Measurements from ENCODE around the gene HLA-F.

The HLA-F gene

DNA sequence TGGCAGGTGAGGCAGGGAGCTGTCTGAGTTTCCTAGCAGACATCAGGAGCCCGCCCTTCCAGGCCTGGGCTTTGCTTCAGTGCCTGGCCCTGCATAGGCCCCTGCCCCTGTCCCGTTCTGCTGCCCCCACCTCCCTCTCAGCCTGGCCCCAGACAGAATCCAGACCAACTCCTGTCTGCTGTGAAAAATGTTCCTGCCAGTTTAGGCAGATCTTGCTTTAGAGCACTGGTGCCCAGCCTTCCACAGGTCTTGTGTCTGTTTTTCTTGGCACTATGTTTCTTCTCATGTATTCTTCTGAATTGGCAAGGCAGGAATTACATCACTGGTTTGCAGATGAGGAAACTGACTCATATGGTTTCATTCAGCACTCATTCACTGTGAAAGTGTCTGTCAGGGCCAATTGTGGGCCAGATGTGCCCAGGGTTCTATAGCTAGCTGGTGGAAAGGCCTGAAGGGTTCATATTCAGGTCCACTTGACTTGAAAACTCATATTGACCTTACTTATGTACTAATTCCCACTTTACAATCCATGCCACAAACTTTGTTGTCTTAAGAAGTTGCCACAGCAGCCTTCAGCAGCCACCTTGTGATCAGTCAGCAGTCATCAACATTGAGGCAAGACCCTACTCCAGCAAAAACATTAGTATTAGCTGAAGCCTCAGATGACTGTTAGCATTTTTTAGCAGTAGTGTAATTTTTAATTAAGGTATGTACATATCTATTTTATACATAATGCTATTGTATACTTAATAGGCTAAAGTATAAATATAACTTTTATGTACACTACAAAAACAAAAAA lies 40.5 kb downstream of the HLA-F start:
- no peak for DNase-seq (ENCODE audit: low read depth)

- DNase-seq (ENCODE audit: low read depth), result no peak
Measured at GRCh38 chr6:29764422-29765196, 41.4 kb downstream of the HLA-F start.

GRCh38 chr6:29769336-29769735 lies 46.1 kb downstream of the HLA-F start:
- no peak for DNase-seq (ENCODE audit: low read depth)

GRCh38 chr6:29770306-29770705 lies 47.1 kb downstream of the HLA-F start:
- no peak for DNase-seq (ENCODE audit: low read depth)

GRCh38 chr6:29776684-29777083 lies 53.5 kb downstream of the HLA-F start:
- no peak for DNase-seq (ENCODE audit: low read depth)

All from stimulated activated CD8-positive, alpha-beta memory T cell treated with anti-CD3 and anti-CD28 coated beads, Interleukin-7, amount 100 ng/mL, for 24 hours (primary cell).